ENCODE results near the gene NIPAL4.

The NIPAL4 gene

GRCh38 chr5:157518963-157519362, 59.0 kb downstream of the NIPAL4 start:
- DNase-seq = no peak

GRCh38 chr5:157519579-157520253, 59.7 kb downstream of the NIPAL4 start:
- DNase-seq = no peak

- DNase-seq = no peak
Observed at GRCh38 chr5:157520911-157521703, 61.1 kb downstream of the NIPAL4 start.

- DNase-seq = no peak
Observed at GRCh38 chr5:157521704-157522029, 61.7 kb downstream of the NIPAL4 start.

DNA sequence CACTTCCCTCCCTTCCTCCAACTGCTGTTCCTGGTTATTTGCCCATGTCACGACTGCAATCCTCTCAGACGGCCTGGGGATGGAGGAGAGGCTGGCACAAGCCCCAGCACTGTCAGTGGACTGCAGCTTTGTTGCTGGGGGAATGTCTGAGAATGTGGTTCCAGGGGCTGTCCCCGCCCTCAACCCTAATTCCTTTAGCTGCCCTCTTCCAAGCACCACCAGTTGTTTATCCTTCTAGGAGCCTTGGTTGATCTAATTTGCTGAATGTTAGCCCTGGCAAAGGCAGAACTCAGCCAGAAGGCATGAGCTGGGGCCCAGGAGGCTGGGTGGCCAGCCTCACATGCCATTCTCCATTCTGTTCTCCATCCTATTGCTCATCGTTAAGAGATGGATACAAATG, 64.0 kb downstream of the NIPAL4 start:
- no peak for DNase-seq

All from activated CD8-positive, alpha-beta memory T cell treated with anti-CD3 and anti-CD28 coated beads for 24 hours (primary cell).